Measurements from ENCODE around the gene AGPAT4.
"Not testable (repeated sequence)": the region's sequence is repeated elsewhere in the genome, so short reads cannot be mapped to it uniquely, and the experiment has no call there.

The AGPAT4 gene

GRCh38 chr6:161172769-161173168, 101.1 kb downstream of the AGPAT4 start:
- not testable (repeated sequence) for H3K27me3 ChIP-seq (replicated peaks; ENCODE audit: insufficient read depth, low read length); H3K9me3 ChIP-seq (replicated peaks; ENCODE audit: insufficient read depth, low read length); H2AFZ ChIP-seq (ENCODE audit: low read length); H4K20me1 ChIP-seq (ENCODE audit: insufficient read depth, low read length); H3K4me1 ChIP-seq (ENCODE audit: low read length); H3K27ac ChIP-seq (ENCODE audit: low read length); H3K4me2 ChIP-seq (ENCODE audit: low read depth, low read length); H3K9ac ChIP-seq (ENCODE audit: low read length); H3F3A ChIP-seq (ENCODE audit: insufficient read depth, low read length); H3K9me2 ChIP-seq (replicated peaks; ENCODE audit: insufficient read depth, low read length); H3K4me3 ChIP-seq (ENCODE audit: low read length); H3K36me3 ChIP-seq (replicated peaks; ENCODE audit: insufficient read depth, low read length); DNase-seq; H3K79me2 ChIP-seq (ENCODE audit: low read length)

DNA sequence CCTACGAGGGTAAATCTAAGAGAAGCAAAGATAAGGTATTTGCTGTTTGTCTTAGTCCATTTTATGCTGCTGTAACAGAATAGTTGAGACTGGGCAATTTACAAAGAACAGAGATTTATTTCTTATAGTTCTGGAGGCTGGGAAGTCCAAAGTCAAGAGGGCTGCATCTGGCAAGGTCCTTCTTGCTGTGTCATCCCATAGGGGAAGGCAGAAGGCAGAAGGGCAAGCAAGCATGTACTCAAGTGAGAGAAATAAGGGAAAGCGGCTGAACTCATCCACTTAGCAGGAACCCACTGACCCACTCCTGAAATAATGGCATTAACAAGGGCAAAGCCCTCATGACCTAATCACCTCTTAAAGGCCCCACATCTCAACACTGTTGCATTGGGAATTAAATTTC, 102.7 kb downstream of the AGPAT4 start:
- no peaks in the 10 kb centered on the region for H3K9me2 ChIP-seq (replicated peaks; ENCODE audit: insufficient read depth, low read length)
- no peaks in the 10 kb centered on the region for H3F3A ChIP-seq (ENCODE audit: insufficient read depth, low read length)
- H3K4me3 ChIP-seq (ENCODE audit: low read length): no peak overlapping the region
- no peak overlapping the region; the same call in 1 of the 2 replicates for H3K27ac ChIP-seq (ENCODE audit: low read length)
- H3K27me3 ChIP-seq (replicated peaks; ENCODE audit: insufficient read depth, low read length): no peaks in the 10 kb centered on the region
- H4K20me1 ChIP-seq (ENCODE audit: insufficient read depth, low read length): no peaks in the 10 kb centered on the region
- no peaks in the 10 kb centered on the region for H3K4me1 ChIP-seq (ENCODE audit: low read length)
- H3K4me2 ChIP-seq (ENCODE audit: low read depth, low read length): no peak overlapping the region
- H2AFZ ChIP-seq (ENCODE audit: low read length): no peak overlapping the region
- TF ChIP-seq, protein P1, sequence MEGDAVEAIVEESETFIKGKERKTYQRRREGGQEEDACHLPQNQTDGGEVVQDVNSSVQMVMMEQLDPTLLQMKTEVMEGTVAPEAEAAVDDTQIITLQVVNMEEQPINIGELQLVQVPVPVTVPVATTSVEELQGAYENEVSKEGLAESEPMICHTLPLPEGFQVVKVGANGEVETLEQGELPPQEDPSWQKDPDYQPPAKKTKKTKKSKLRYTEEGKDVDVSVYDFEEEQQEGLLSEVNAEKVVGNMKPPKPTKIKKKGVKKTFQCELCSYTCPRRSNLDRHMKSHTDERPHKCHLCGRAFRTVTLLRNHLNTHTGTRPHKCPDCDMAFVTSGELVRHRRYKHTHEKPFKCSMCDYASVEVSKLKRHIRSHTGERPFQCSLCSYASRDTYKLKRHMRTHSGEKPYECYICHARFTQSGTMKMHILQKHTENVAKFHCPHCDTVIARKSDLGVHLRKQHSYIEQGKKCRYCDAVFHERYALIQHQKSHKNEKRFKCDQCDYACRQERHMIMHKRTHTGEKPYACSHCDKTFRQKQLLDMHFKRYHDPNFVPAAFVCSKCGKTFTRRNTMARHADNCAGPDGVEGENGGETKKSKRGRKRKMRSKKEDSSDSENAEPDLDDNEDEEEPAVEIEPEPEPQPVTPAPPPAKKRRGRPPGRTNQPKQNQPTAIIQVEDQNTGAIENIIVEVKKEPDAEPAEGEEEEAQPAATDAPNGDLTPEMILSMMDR (IDR thresholded peaks at IDR 0.05; ENCODE audit: low read length): no peak
- TF ChIP-seq EZH2phosphoT487 (IDR thresholded peaks at IDR 0.05; ENCODE audit: low read length): no peak
- TF ChIP-seq EZH2 (optimal IDR thresholded peaks at IDR 0.05; ENCODE audit: low read depth, low read length): no peak
- no peaks in the 10 kb centered on the region for H3K36me3 ChIP-seq (replicated peaks; ENCODE audit: insufficient read depth, low read length)
- no peaks in the 10 kb centered on the region for H3K9me3 ChIP-seq (replicated peaks; ENCODE audit: insufficient read depth, low read length)
- DNase-seq: no peak
- no peak overlapping the region for H3K9ac ChIP-seq (ENCODE audit: low read length)
- no peaks in the 10 kb centered on the region for H3K79me2 ChIP-seq (ENCODE audit: low read length)

- Histone ChIP-seq H4K20me1 (ENCODE audit: insufficient read depth, low read length) (no peaks in the 10 kb centered on the region), H3K27me3 (replicated peaks; ENCODE audit: insufficient read depth, low read length) (no peaks in the 10 kb centered on the region), H3F3A (ENCODE audit: insufficient read depth, low read length) (no peaks in the 10 kb centered on the region), H3K36me3 (replicated peaks; ENCODE audit: insufficient read depth, low read length) (no peaks in the 10 kb centered on the region), H3K9me2 (replicated peaks; ENCODE audit: insufficient read depth, low read length) (no peaks in the 10 kb centered on the region), H3K9ac (ENCODE audit: low read length) (no peak overlapping the region), H3K9me3 (replicated peaks; ENCODE audit: insufficient read depth, low read length) (no peaks in the 10 kb centered on the region), H3K79me2 (ENCODE audit: low read length) (no peaks in the 10 kb centered on the region), H3K4me3 (ENCODE audit: low read length) (no peak overlapping the region), H3K27ac (ENCODE audit: low read length) (no peak overlapping the region), H3K4me2 (ENCODE audit: low read depth, low read length) (no peak overlapping the region), H3K4me1 (ENCODE audit: low read length) (no peaks in the 10 kb centered on the region), H2AFZ (ENCODE audit: low read length) (no peak overlapping the region)
- DNase-seq: no peak
- TF ChIP-seq, protein P1 (IDR thresholded peaks at IDR 0.05; ENCODE audit: low read length): no peak
- TF ChIP-seq EZH2phosphoT487 (IDR thresholded peaks at IDR 0.05; ENCODE audit: low read length) (no peak), EZH2 (optimal IDR thresholded peaks at IDR 0.05; ENCODE audit: low read depth, low read length) (no peak)
Observed at GRCh38 chr6:161169696-161170095, 104.2 kb downstream of the AGPAT4 start.

GRCh38 chr6:161169035-161169434, 104.8 kb downstream of the AGPAT4 start:
- Histone ChIP-seq H4K20me1 (ENCODE audit: insufficient read depth, low read length) (no peaks in the 10 kb centered on the region), H3K79me2 (ENCODE audit: low read length) (no peaks in the 10 kb centered on the region), H3K9me3 (replicated peaks; ENCODE audit: insufficient read depth, low read length) (no peaks in the 10 kb centered on the region), H2AFZ (ENCODE audit: low read length) (no peak overlapping the region), H3K27me3 (replicated peaks; ENCODE audit: insufficient read depth, low read length) (no peaks in the 10 kb centered on the region), H3K36me3 (replicated peaks; ENCODE audit: insufficient read depth, low read length) (no peaks in the 10 kb centered on the region), H3K4me2 (ENCODE audit: low read depth, low read length) (no peak overlapping the region), H3F3A (ENCODE audit: insufficient read depth, low read length) (no peaks in the 10 kb centered on the region), H3K4me1 (ENCODE audit: low read length) (no peaks in the 10 kb centered on the region), H3K4me3 (ENCODE audit: low read length) (no peak overlapping the region), H3K9me2 (replicated peaks; ENCODE audit: insufficient read depth, low read length) (no peaks in the 10 kb centered on the region), H3K27ac (ENCODE audit: low read length) (no peak overlapping the region), H3K9ac (ENCODE audit: low read length) (no peak overlapping the region)
- TF ChIP-seq, protein P1 (IDR thresholded peaks at IDR 0.05; ENCODE audit: low read length): no peak
- TF ChIP-seq EZH2 (optimal IDR thresholded peaks at IDR 0.05; ENCODE audit: low read depth, low read length) (no peak), EZH2phosphoT487 (IDR thresholded peaks at IDR 0.05; ENCODE audit: low read length) (no peak)
- DNase-seq: no peak
